HEK293 (cell line): ENCODE results near the gene TUT4.

Experiments
- CTCF ChIA-PET: fragments of 350-600 bp; formaldehyde crosslinking; extraction: SDS; loops from one replicate; lab custom pipeline; 2021; ENCODE audit warnings: antibody characterized with exemption; lab: Yijun Ruan, JAX
- POLR2A ChIA-PET: fragments of 300-600 bp; formaldehyde crosslinking; extraction: SDS; loops from one replicate; lab custom pipeline; 2020; ENCODE audit warnings: antibody characterized with exemption, inconsistent platforms; lab: Yijun Ruan, JAX
- H3K27ac ChIP-seq: fragments of 200-500 bp; sonication (Bioruptor generic); 2 replicates; pipeline ENCODE4 v1.5.1; 2014; ENCODE audit warnings: low read depth, low read length, control low read depth, inconsistent platforms; ENCODE audit errors: extremely low read depth
- H3K36me3 ChIP-seq, 2 experiments: fragments of 200-500 bp in 1 of 2; sonication (Bioruptor generic) in 1 of 2; 1 replicate in 1 of 2; 2 replicates in 1 of 2; pipeline ENCODE4 v1.5.1; 2014 to 2017; ENCODE audit warnings: inconsistent platforms in 2 of 2, low read length in 2 of 2; ENCODE audit not compliant: control insufficient read depth in 2 of 2, insufficient read depth in 1 of 2
- H3K4me1 ChIP-seq: fragments of 200-500 bp; sonication (Bioruptor generic); 2 replicates; pipeline ENCODE4 v1.5.1; 2014; ENCODE audit warnings: mild to moderate bottlenecking, low read length, inconsistent platforms; ENCODE audit not compliant: control insufficient read depth, insufficient read depth
- H3K4me3 ChIP-seq: 2 replicates; pipeline ENCODE4 v1.5.1; 2011; ENCODE audit warnings: low read depth, mild to moderate bottlenecking, control low read depth, low read length, moderate library complexity
- H3K9me3 ChIP-seq: fragments of 200-500 bp; sonication (Bioruptor generic); 2 replicates; pipeline ENCODE4 v1.5.1; 2014; ENCODE audit warnings: low read depth, low read length, inconsistent platforms; ENCODE audit not compliant: control insufficient read depth, insufficient read depth
- EGR2 ChIP-seq: fragments of 450-650 bp; formaldehyde crosslinking; IDR thresholded peaks from 2 replicates; pipeline ENCODE4 v1.5.1; 2016; ENCODE audit warnings: low read depth, missing biosample characterization, missing genetic modification characterization
- GLI2 ChIP-seq: fragments of 450-650 bp; formaldehyde crosslinking; IDR thresholded peaks from 2 replicates; pipeline ENCODE4; 2017; ENCODE audit warnings: missing biosample characterization, missing genetic modification characterization, low read depth, borderline replicate concordance
- KLF1 ChIP-seq: fragments of 450-650 bp; formaldehyde crosslinking; IDR thresholded peaks from 2 replicates; pipeline ENCODE4 v1.5.1; 2016; ENCODE audit warnings: missing biosample characterization, missing genetic modification characterization
- KLF10 ChIP-seq: fragments of 450-650 bp; IDR thresholded peaks from 2 replicates; pipeline ENCODE4 v1.5.1; 2018; ENCODE audit warnings: missing biosample characterization, mild to moderate bottlenecking, missing genetic modification characterization
- MYNN ChIP-seq: fragments of 450-650 bp; formaldehyde crosslinking; IDR thresholded peaks from 2 replicates; pipeline ENCODE4 v1.5.1; 2016; ENCODE audit warnings: missing biosample characterization, missing genetic modification characterization, borderline replicate concordance
- SCRT2 ChIP-seq: fragments of 450-650 bp; formaldehyde crosslinking; IDR thresholded peaks from 2 replicates; pipeline ENCODE4 v1.5.1; 2016; ENCODE audit warnings: missing biosample characterization, missing genetic modification characterization
- TSHZ1 ChIP-seq: fragments of 450-650 bp; formaldehyde crosslinking; IDR thresholded peaks from 2 replicates; pipeline ENCODE4 v1.5.1; 2016; ENCODE audit warnings: missing biosample characterization, missing genetic modification characterization, borderline replicate concordance
- ZBTB21 ChIP-seq: fragments of 450-650 bp; formaldehyde crosslinking; IDR thresholded peaks from 2 replicates; pipeline ENCODE4 v1.5.1; 2017; ENCODE audit warnings: missing biosample characterization, missing genetic modification characterization
- ZBTB7A ChIP-seq: fragments of 450-650 bp; formaldehyde crosslinking; IDR thresholded peaks from 2 replicates; pipeline ENCODE4 v1.5.1; 2016; ENCODE audit warnings: low read depth, missing biosample characterization, missing genetic modification characterization
- ZNF19 ChIP-seq: fragments of 450-650 bp; formaldehyde crosslinking; IDR thresholded peaks from 2 replicates; pipeline ENCODE4; 2016; ENCODE audit warnings: missing biosample characterization, missing genetic modification characterization, low read depth
- ZNF221 ChIP-seq: fragments of 450-650 bp; formaldehyde crosslinking; IDR thresholded peaks from 2 replicates; pipeline ENCODE4 v1.5.1; 2017; ENCODE audit warnings: missing biosample characterization, missing genetic modification characterization, borderline replicate concordance
- ZNF239 ChIP-seq: fragments of 450-650 bp; formaldehyde crosslinking; IDR thresholded peaks from 2 replicates; pipeline ENCODE4 v1.5.1; 2016; ENCODE audit warnings: missing biosample characterization, missing genetic modification characterization
- ZNF24 ChIP-seq: fragments of 450-650 bp; formaldehyde crosslinking; IDR thresholded peaks from 2 replicates; pipeline ENCODE4 v1.5.1; 2016; ENCODE audit warnings: missing biosample characterization, missing genetic modification characterization
- ZNF280D ChIP-seq: fragments of 450-650 bp; formaldehyde crosslinking; IDR thresholded peaks from 2 replicates; pipeline ENCODE4 v1.5.1; 2016; ENCODE audit warnings: missing biosample characterization, missing genetic modification characterization
- ZNF311 ChIP-seq: fragments of 450-650 bp; formaldehyde crosslinking; IDR thresholded peaks from 2 replicates; pipeline ENCODE4 v1.5.1; 2017; ENCODE audit warnings: missing biosample characterization, missing genetic modification characterization, borderline replicate concordance
- ZNF529 ChIP-seq: fragments of 450-650 bp; formaldehyde crosslinking; IDR thresholded peaks from 2 replicates; pipeline ENCODE4 v1.5.1; 2017; ENCODE audit warnings: missing genetic modification characterization, missing biosample characterization; ENCODE audit not compliant: insufficient replicate concordance
- ZNF544 ChIP-seq: fragments of 450-650 bp; formaldehyde crosslinking; IDR thresholded peaks from 2 replicates; pipeline ENCODE4 v1.5.0; 2017; ENCODE audit warnings: missing biosample characterization, missing genetic modification characterization
- ZNF560 ChIP-seq: fragments of 450-650 bp; formaldehyde crosslinking; IDR thresholded peaks from 2 replicates; pipeline ENCODE4 v1.5.1; 2017; ENCODE audit warnings: missing biosample characterization, missing genetic modification characterization, borderline replicate concordance
- ZNF585B ChIP-seq: fragments of 450-650 bp; formaldehyde crosslinking; IDR thresholded peaks from 2 replicates; pipeline ENCODE4 v1.5.1; 2016; ENCODE audit warnings: missing biosample characterization, missing genetic modification characterization
- ZNF596 ChIP-seq: fragments of 450-650 bp; IDR thresholded peaks from 2 replicates; pipeline ENCODE4 v1.5.0; 2018; ENCODE audit warnings: missing biosample characterization, mild to moderate bottlenecking, missing genetic modification characterization, moderate library complexity
- ZNF600 ChIP-seq: fragments of 450-650 bp; formaldehyde crosslinking; IDR thresholded peaks from 2 replicates; pipeline ENCODE4 v1.5.1; 2016; ENCODE audit warnings: missing biosample characterization, missing genetic modification characterization
- ZNF610 ChIP-seq: fragments of 450-650 bp; formaldehyde crosslinking; IDR thresholded peaks from 2 replicates; pipeline ENCODE4 v1.5.1; 2016; ENCODE audit warnings: missing biosample characterization, missing genetic modification characterization, borderline replicate concordance
- ZNF624 ChIP-seq: fragments of 450-650 bp; formaldehyde crosslinking; IDR thresholded peaks from 2 replicates; pipeline ENCODE4 v1.5.1; 2017; ENCODE audit warnings: missing biosample characterization, missing genetic modification characterization
- ZNF654 ChIP-seq: fragments of 450-650 bp; formaldehyde crosslinking; IDR thresholded peaks from 2 replicates; pipeline ENCODE4 v1.5.1; 2016; ENCODE audit warnings: low read depth, missing biosample characterization, missing genetic modification characterization
- ZNF660 ChIP-seq: fragments of 450-650 bp; IDR thresholded peaks from 2 replicates; pipeline ENCODE4 v1.5.1; 2018; ENCODE audit warnings: missing biosample characterization, mild to moderate bottlenecking, missing genetic modification characterization
- ZNF837 ChIP-seq: fragments of 450-650 bp; formaldehyde crosslinking; IDR thresholded peaks from 2 replicates; pipeline ENCODE4 v1.5.1; 2016; ENCODE audit warnings: missing biosample characterization, missing genetic modification characterization
- ZSCAN30 ChIP-seq: fragments of 450-650 bp; IDR thresholded peaks from 2 replicates; pipeline ENCODE4 v1.5.1; 2018; ENCODE audit warnings: missing biosample characterization, mild to moderate bottlenecking, missing genetic modification characterization, moderate library complexity
- TF ChIP-seq, protein P1 (sequence below): fragments of 450-650 bp; formaldehyde crosslinking; IDR thresholded peaks from 2 replicates; pipeline ENCODE4 v1.5.1; 2016; ENCODE audit warnings: missing biosample characterization, missing genetic modification characterization
- TF ChIP-seq, protein P2 (sequence below): fragments of 450-650 bp; formaldehyde crosslinking; IDR thresholded peaks from 2 replicates; pipeline ENCODE4 v1.5.1; 2016; ENCODE audit warnings: missing biosample characterization, missing genetic modification characterization

TUT4 gene

DNA sequence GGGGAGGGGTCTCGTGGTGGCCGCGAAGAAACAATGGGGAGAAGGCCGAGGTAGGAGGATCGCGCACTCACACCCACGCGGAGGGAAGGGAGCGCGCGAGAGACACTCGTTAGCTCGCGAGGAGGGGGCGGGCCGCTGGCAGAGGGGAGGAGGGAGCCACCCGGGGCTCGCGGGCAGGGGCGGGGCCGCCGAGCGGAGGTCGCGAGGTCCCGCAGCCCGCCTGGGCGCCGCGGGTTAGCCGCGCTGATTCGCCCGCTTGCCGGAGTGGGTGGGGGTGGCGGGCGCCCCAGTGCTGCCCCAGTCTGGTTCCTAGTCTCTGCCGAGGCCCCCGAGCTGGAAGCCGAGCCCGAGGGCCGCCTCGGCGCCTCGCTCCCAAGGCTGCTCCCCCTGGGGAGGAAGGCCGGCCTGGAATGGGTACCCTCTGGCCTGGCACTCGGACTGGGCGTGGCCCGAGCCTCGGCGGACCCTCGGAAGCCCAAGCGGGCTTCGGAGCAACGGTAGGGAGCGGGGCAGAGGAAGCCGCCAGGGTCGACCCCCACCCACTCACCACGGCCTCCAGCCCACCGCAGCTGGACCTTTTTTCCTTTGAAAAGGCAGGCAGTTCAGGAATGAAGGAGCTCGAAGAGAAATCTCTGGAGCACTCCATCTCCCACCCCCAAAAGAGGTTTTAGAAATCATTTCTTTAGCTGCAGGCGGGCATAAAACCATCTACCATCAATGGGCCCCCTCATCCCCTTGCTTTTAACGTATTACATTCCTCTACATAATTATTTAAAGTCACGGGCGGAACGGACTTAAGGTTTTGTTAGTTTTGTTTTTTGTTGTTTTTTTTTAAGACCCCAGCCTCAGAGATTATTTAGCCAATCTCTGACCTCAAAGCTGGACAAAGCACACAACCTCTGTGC, 722 bp upstream of the TUT4 start (continued):
- TF ChIP-seq ZNF837 (tag by site-specific recombination): no peak
- TF ChIP-seq ZNF660: peak; percentile 59; the same call in 1 of the 2 replicates
- no peak for TF ChIP-seq GLI2 (tag by site-specific recombination)

- ChIA-PET POLR2A (no interaction called here), CTCF (interaction anchor here (1.1 kb wide), 1 partner anchor 134 kb away, joined by 3 read pairs; no protein-coding TSS in a partner anchor)
- H3K4me3 ChIP-seq: peak overlapping the region; percentile 68
- peak overlapping the region; percentile 96 for H3K27ac ChIP-seq
- H3K9me3 ChIP-seq: no peaks in the 10 kb centered on the region
- H3K4me1 ChIP-seq: peaks cover 18% of the 10 kb centered on the region
- peaks cover 0 to 3% of the 10 kb centered on the region in 2 experiments; a peak in 1 of 3 replicates for H3K36me3 ChIP-seq
- TF ChIP-seq ZNF560 (no peak), ZNF239 (no peak), ZNF19 (tag by site-specific recombination) (no peak), ZNF24 (tag by site-specific recombination) (no peak), ZNF654 (tag by site-specific recombination) (no peak), MYNN (tag by site-specific recombination) (no peak), ZNF544 (tag by site-specific recombination) (no peak), ZNF837 (tag by site-specific recombination) (no peak), ZBTB7A (tag by site-specific recombination) (no peak), ZNF280D (tag by site-specific recombination) (no peak), ZNF600 (tag by site-specific recombination) (no peak), ZNF529 (tag by site-specific recombination) (no peak), ZNF624 (tag by site-specific recombination) (no peak), ZNF221 (tag by site-specific recombination) (no peak), KLF1 (tag by site-specific recombination) (no peak), ZNF596 (tag by site-specific recombination) (no peak), ZNF311 (tag by site-specific recombination) (no peak), ZNF585B (tag by site-specific recombination) (no peak), KLF10 (tag by site-specific recombination) (no peak), ZSCAN30 (tag by site-specific recombination) (no peak), EGR2 (tag by site-specific recombination) (peak; percentile 85), TSHZ1 (no peak), ZBTB21 (no peak), SCRT2 (peak; percentile 90), ZNF610 (tag by site-specific recombination) (no peak)
- TF ChIP-seq, protein P1, sequence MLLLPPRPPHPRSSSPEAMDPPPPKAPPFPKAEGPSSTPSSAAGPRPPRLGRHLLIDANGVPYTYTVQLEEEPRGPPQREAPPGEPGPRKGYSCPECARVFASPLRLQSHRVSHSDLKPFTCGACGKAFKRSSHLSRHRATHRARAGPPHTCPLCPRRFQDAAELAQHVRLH (tag by site-specific recombination): no peak; the same call in 1 of the 2 replicates
- TF ChIP-seq, protein P2, sequence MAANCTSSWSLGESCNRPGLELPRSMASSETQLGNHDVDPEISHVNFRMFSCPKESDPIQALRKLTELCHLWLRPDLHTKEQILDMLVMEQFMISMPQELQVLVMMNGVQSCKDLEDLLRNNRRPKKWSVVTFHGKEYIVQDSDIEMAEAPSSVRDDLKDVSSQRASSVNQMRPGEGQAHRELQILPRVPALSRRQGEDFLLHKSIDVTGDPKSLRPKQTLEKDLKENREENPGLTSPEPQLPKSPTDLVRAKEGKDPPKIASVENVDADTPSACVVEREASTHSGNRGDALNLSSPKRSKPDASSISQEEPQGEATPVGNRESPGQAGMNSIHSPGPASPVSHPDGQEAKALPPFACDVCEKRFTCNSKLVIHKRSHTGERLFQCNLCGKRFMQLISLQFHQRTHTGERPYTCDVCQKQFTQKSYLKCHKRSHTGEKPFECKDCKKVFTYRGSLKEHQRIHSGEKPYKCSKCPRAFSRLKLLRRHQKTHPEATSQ (tag by site-specific recombination): no peak
Observed at GRCh38 chr1:52552236-52552504, 722 bp downstream of the TUT4 start.
